HepG2 (cell line): ENCODE data around the gene USP2. TPM values are rescaled to one million over a fixed set of nuclear protein-coding genes. Genes with fewer than 3 reads are reported as not detected.

ENCODE experiments used
- ASH2L ChIP-seq: fragments of 300-600, 200-600 bp; sonication (generic); IDR thresholded peaks from 2 replicates; pipeline ENCODE4 v1.7.0; 2017; ENCODE audit warnings: low read depth, mild to moderate bottlenecking, moderate library complexity, mixed read lengths, low read length; ENCODE audit not compliant: insufficient read length
- ERF ChIP-seq: IDR thresholded peaks from 2 replicates; pipeline ENCODE4 v1.6.1; 2018; ENCODE audit warnings: missing biosample characterization, missing genetic modification reagents
- ETV6 ChIP-seq: sonication (generic); formaldehyde crosslinking; conservative IDR thresholded peaks from 2 replicates; pipeline ENCODE4 v1.4.0; 2020; ENCODE audit warnings: missing genetic modification reagents
- GABPB1 ChIP-seq: IDR thresholded peaks from 2 replicates; pipeline ENCODE4 v1.6.1; 2016; ENCODE audit warnings: mild to moderate bottlenecking, missing genetic modification reagents, moderate library complexity, missing compliant biosample characterization
- HOXA3 ChIP-seq: sonication (generic); formaldehyde crosslinking; IDR thresholded peaks from 2 replicates; pipeline ENCODE4 v1.5.0; 2020; ENCODE audit warnings: missing genetic modification reagents
- IKZF4 ChIP-seq: sonication (generic); formaldehyde crosslinking; IDR thresholded peaks from 2 replicates; pipeline ENCODE4 v1.5.1; 2020; ENCODE audit warnings: borderline replicate concordance, mild to moderate bottlenecking, low read depth, missing genetic modification reagents; ENCODE audit errors: not compliant biosample characterization
- JUN ChIP-seq: sonication (generic); formaldehyde crosslinking; IDR thresholded peaks from 2 replicates; pipeline ENCODE4 v1.4.0; 2020; ENCODE audit warnings: mild to moderate bottlenecking, missing genetic modification reagents
- JUND ChIP-seq: sonication (generic); formaldehyde crosslinking; IDR thresholded peaks from 2 replicates; pipeline ENCODE4 v1.8.0; 2022; ENCODE audit warnings: mild to moderate bottlenecking, missing genetic modification reagents
- NAIF1 ChIP-seq: sonication (generic); formaldehyde crosslinking; IDR thresholded peaks from 2 replicates; pipeline ENCODE4 v1.5.0; 2020; ENCODE audit warnings: mild to moderate bottlenecking, missing genetic modification reagents, borderline replicate concordance
- SRSF1 ChIP-seq: fragments of 200-400 bp; formaldehyde crosslinking; optimal IDR thresholded peaks from 2 replicates; pipeline ENCODE3; 2017; ENCODE audit warnings: mild to moderate bottlenecking, low read depth, low read length, moderate library complexity
- THAP11 ChIP-seq: IDR thresholded peaks from 2 replicates; pipeline ENCODE4 v1.6.1; 2016; ENCODE audit warnings: missing biosample characterization, missing genetic modification reagents
- ZNF430 ChIP-seq: sonication (generic); formaldehyde crosslinking; IDR thresholded peaks from 2 replicates; pipeline ENCODE4 v1.9.0; 2021; ENCODE audit warnings: mild to moderate bottlenecking, missing genetic modification reagents
- polyA plus RNA-seq, 8 experiments: library from polyadenylated mRNA; depleted of rRNA in 3 of 8; stranded (reverse) in 7 of 8; unstranded in 1 of 8; fragments of >200 nt; fragmentation: Illumina TruSeq in 4 of 8; extraction: Trizol in 4 of 8; gene quantifications; 2 replicates each; pipeline versions ENCODE4 v1.2.1 to v1.2.3, GENCODE V29; 2011 to 2016; ENCODE audit warnings: low read depth in 4 of 8, missing spikeins in 1 of 8, mixed read lengths in 1 of 8; ENCODE audit not compliant: insufficient read depth in 1 of 8
- total RNA-seq, 5 experiments: library from RNA; depleted of rRNA; stranded (reverse); fragments of >200 nt; fragmentation: Illumina TruSeq; extraction: Trizol; gene quantifications; 2 replicates each; pipeline ENCODE4 v1.2.3, GENCODE V29; 2016; ENCODE audit warnings: low read depth in 1 of 5
- TF ChIP-seq, protein P1 (sequence below): sonication (generic); formaldehyde crosslinking; IDR thresholded peaks from 2 replicates; pipeline ENCODE4 v1.5.1; 2020; ENCODE audit warnings: mild to moderate bottlenecking, missing genetic modification reagents, borderline replicate concordance
- TF ChIP-seq, protein P2 (sequence below): IDR thresholded peaks from 2 replicates; pipeline ENCODE4 v1.6.1; 2016; ENCODE audit warnings: low read depth, borderline replicate concordance
- TF ChIP-seq, protein P3 (sequence below): sonication (generic); formaldehyde crosslinking; IDR thresholded peaks from 2 replicates; pipeline ENCODE4 v1.4.0; 2020; ENCODE audit warnings: missing genetic modification reagents

USP2 gene
- total and polyA plus RNA-seq, 2 of the 13 experiments (the other 11 are each of a cell fraction or from before 2014, with no cell fraction given), result 2.5 to 6.0 TPM

- TF ChIP-seq, protein P1, sequence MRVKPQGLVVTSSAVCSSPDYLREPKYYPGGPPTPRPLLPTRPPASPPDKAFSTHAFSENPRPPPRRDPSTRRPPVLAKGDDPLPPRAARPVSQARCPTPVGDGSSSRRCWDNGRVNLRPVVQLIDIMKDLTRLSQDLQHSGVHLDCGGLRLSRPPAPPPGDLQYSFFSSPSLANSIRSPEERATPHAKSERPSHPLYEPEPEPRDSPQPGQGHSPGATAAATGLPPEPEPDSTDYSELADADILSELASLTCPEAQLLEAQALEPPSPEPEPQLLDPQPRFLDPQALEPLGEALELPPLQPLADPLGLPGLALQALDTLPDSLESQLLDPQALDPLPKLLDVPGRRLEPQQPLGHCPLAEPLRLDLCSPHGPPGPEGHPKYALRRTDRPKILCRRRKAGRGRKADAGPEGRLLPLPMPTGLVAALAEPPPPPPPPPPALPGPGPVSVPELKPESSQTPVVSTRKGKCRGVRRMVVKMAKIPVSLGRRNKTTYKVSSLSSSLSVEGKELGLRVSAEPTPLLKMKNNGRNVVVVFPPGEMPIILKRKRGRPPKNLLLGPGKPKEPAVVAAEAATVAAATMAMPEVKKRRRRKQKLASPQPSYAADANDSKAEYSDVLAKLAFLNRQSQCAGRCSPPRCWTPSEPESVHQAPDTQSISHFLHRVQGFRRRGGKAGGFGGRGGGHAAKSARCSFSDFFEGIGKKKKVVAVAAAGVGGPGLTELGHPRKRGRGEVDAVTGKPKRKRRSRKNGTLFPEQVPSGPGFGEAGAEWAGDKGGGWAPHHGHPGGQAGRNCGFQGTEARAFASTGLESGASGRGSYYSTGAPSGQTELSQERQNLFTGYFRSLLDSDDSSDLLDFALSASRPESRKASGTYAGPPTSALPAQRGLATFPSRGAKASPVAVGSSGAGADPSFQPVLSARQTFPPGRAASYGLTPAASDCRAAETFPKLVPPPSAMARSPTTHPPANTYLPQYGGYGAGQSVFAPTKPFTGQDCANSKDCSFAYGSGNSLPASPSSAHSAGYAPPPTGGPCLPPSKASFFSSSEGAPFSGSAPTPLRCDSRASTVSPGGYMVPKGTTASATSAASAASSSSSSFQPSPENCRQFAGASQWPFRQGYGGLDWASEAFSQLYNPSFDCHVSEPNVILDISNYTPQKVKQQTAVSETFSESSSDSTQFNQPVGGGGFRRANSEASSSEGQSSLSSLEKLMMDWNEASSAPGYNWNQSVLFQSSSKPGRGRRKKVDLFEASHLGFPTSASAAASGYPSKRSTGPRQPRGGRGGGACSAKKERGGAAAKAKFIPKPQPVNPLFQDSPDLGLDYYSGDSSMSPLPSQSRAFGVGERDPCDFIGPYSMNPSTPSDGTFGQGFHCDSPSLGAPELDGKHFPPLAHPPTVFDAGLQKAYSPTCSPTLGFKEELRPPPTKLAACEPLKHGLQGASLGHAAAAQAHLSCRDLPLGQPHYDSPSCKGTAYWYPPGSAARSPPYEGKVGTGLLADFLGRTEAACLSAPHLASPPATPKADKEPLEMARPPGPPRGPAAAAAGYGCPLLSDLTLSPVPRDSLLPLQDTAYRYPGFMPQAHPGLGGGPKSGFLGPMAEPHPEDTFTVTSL (CRISPR knock-in tag), result peak; percentile 78; the same call in 1 of the 2 replicates
- TF ChIP-seq, protein P2, sequence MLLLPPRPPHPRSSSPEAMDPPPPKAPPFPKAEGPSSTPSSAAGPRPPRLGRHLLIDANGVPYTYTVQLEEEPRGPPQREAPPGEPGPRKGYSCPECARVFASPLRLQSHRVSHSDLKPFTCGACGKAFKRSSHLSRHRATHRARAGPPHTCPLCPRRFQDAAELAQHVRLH, result peak; percentile 76; the same call in 1 of the 2 replicates
- TF ChIP-seq HOXA3 (CRISPR knock-in tag) (peak; percentile 76), SRSF1 (peak; percentile 57), ZNF430 (peak; percentile 78; the same call in 1 of the 2 replicates), JUN (CRISPR knock-in tag) (0 out of 2 replicates have a peak, but pooled peaks have one; percentile 63), IKZF4 (CRISPR knock-in tag) (no peak), ERF (CRISPR knock-in tag) (0 out of 2 replicates have a peak, but pooled peaks have one; percentile 14), GABPB1 (CRISPR knock-in tag) (peak; percentile 48; the same call in 1 of the 2 replicates), NAIF1 (CRISPR knock-in tag) (0 out of 2 replicates have a peak, but pooled peaks have one; percentile 48), THAP11 (peak; percentile 47), JUND (CRISPR knock-in tag) (peak; percentile 89), ASH2L (peak; percentile 79), ETV6 (CRISPR knock-in tag) (peak; percentile 7; the same call in 1 of the 2 replicates)
- TF ChIP-seq, protein P3, sequence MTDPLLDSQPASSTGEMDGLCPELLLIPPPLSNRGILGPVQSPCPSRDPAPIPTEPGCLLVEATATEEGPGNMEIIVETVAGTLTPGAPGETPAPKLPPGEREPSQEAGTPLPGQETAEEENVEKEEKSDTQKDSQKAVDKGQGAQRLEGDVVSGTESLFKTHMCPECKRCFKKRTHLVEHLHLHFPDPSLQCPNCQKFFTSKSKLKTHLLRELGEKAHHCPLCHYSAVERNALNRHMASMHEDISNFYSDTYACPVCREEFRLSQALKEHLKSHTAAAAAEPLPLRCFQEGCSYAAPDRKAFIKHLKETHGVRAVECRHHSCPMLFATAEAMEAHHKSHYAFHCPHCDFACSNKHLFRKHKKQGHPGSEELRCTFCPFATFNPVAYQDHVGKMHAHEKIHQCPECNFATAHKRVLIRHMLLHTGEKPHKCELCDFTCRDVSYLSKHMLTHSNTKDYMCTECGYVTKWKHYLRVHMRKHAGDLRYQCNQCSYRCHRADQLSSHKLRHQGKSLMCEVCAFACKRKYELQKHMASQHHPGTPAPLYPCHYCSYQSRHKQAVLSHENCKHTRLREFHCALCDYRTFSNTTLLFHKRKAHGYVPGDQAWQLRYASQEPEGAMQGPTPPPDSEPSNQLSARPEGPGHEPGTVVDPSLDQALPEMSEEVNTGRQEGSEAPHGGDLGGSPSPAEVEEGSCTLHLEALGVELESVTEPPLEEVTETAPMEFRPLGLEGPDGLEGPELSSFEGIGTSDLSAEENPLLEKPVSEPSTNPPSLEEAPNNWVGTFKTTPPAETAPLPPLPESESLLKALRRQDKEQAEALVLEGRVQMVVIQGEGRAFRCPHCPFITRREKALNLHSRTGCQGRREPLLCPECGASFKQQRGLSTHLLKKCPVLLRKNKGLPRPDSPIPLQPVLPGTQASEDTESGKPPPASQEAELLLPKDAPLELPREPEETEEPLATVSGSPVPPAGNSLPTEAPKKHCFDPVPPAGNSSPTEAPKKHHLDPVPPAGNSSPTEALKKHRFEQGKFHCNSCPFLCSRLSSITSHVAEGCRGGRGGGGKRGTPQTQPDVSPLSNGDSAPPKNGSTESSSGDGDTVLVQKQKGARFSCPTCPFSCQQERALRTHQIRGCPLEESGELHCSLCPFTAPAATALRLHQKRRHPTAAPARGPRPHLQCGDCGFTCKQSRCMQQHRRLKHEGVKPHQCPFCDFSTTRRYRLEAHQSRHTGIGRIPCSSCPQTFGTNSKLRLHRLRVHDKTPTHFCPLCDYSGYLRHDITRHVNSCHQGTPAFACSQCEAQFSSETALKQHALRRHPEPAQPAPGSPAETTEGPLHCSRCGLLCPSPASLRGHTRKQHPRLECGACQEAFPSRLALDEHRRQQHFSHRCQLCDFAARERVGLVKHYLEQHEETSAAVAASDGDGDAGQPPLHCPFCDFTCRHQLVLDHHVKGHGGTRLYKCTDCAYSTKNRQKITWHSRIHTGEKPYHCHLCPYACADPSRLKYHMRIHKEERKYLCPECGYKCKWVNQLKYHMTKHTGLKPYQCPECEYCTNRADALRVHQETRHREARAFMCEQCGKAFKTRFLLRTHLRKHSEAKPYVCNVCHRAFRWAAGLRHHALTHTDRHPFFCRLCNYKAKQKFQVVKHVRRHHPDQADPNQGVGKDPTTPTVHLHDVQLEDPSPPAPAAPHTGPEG (CRISPR knock-in tag), result peak; percentile 75; the same call in 1 of the 2 replicates
These were observed 13.1 kb downstream of the USP2 start (continued) for GRCh38 chr11:119368121-119369034.
